Measurements from ENCODE around the gene EFCAB9.

DNA sequence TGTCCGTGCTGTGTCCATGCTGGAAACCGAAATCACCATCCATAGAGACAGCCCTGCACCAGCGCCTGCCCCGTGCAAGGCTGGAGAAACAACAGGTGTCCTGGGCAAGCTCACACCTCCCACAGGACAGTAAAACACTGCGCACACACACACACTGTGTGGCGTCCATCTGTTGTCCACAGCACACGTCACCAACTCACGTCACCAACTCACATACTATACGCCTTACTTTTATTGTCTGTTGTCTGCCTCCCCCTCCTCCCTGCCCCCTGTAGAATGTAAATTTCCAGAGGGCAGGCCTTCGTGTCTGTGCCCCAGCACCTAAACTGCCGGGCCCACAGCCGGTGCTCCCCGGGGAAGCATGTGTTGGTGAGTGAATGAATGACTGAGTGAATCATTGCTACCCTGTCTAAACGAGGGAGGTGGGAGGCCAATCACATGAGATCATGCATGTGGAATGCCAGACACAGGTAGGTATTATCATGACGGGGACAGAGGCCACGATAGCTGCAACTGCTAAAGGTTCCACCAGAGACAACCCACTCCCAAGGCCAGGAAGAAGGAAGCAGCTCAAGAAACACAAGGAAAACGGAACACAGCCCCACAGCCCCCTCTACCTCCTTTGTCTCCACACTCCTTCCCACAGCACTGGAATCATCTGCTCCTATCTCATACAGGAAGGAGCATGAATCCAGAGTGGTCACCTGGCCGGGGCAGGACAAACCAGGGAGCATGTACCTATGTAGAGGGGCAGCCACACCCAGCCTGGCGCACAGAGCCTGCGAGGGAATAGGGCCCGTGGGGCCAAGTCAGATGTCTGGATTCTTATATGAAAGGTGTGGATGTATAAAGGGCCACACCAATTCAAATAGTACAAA, 47.9 kb upstream of the EFCAB9 start:
- TF ChIP-seq EZH2 (IDR thresholded peaks at IDR 0.05; ENCODE audit: insufficient read depth, poor library complexity, severe bottlenecking) (no peak), EZH2phosphoT487 (IDR thresholded peaks at IDR 0.05; ENCODE audit: insufficient read depth, low read depth) (no peak)

Data from GM23248 (cell line).